Activated CD8-positive, alpha-beta memory T cell treated with anti-CD3 and anti-CD28 coated beads for 4 hours (primary cell): ENCODE data around the gene ALDH1A3.

Experiments
- DNase-seq, 2 donors: peaks; one replicate each; pipeline ENCODE4 v3.0.0-alpha.2; 2020; ENCODE audit warnings: low read depth in 2 of 2

Gene ALDH1A3

GRCh38 chr15:100881573-100882336 is 2.1 kb downstream of the ALDH1A3 start:
- DNase-seq = no peak

DNA sequence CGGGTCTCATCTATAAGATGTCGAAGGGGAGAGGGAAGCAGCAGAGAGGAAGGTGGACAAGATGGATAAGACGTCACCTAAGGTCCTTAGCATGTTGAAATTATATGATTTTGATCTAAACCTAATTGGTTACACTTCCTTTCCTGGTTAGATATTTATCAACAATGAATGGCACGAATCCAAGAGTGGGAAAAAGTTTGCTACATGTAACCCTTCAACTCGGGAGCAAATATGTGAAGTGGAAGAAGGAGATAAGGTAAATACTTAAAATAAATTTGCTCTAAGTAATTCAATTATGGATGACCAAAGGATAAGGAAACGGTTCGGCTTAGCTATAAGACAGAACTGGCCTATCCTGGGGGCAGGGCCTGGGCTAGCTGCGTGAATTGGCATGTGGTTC is 5.5 kb downstream of the ALDH1A3 start:
- DNase-seq = no peak

DNA sequence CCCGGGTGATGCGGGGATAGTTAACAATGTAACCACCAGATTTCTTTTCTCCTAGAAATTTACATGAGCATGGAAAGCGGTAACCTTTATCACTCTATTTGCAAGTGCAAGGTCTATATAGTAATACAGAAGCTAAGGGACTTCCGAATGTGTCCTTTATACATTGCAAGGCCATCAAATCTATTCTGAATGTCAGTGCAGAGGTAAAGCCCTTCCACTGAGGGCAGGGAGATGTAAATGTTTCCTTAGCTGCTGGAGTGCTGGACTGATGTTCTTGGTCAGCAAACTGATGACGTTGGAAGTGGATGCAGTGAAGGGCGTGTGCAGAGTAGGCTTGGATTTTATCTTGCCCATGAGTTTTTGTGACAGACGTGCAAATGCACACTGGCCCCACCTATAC is 6.2 kb downstream of the ALDH1A3 start:
- no peak for DNase-seq

DNA sequence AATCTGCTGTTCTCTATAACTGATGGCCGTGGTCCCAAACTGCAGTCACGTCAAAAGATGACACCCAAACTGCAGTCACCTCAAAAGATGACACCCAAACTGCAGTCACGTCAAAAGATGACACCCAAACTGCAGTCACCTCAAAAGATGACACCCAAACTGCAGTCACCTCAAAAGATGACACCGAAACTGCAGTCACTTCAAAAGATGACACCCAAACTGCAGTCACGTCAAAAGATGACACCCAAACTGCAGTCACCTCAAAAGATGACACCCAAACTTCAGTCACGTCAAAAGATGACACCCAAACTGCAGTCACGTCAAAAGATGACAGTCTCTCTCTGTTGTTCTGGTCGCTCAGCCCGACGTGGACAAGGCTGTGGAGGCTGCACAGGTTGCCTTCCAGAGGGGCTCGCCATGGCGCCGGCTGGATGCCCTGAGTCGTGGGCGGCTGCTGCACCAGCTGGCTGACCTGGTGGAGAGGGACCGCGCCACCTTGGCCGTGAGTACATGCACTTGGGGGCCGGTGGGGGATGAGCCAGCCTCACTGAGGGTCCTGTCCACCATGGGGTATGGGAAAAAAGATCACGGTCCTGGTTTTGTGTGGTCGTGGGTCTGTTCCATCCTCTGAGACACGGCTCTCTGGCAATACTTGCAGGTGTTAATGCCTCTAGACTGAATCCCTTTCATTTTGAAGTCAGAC is 7.7 kb downstream of the ALDH1A3 start:
- DNase-seq = no peak

GRCh38 chr15:100889385-100890050 is 9.9 kb downstream of the ALDH1A3 start:
- no peak for DNase-seq

- DNase-seq = no peak
Observed at GRCh38 chr15:100890051-100890720, 10.6 kb downstream of the ALDH1A3 start.

DNA sequence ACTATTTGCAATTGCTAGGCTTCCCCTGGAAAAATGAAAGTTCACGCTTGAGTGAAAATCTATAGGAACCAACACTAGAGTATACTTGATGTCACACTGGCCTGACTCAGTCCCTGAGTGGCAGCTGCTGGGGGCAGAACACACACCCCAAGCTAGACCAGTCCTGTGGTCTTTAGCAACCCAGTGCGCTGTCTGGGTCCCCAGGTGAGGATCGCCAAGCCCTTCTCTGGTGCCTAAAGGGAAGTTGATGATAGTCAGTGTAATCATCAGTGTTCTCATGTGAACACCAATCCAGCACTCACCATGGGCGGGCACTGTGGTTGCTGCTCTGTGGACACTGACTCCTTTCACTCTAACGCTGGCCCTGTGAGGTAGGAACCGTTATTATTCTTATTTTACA is 11.2 kb downstream of the ALDH1A3 start:
- DNase-seq = no peak

DNA sequence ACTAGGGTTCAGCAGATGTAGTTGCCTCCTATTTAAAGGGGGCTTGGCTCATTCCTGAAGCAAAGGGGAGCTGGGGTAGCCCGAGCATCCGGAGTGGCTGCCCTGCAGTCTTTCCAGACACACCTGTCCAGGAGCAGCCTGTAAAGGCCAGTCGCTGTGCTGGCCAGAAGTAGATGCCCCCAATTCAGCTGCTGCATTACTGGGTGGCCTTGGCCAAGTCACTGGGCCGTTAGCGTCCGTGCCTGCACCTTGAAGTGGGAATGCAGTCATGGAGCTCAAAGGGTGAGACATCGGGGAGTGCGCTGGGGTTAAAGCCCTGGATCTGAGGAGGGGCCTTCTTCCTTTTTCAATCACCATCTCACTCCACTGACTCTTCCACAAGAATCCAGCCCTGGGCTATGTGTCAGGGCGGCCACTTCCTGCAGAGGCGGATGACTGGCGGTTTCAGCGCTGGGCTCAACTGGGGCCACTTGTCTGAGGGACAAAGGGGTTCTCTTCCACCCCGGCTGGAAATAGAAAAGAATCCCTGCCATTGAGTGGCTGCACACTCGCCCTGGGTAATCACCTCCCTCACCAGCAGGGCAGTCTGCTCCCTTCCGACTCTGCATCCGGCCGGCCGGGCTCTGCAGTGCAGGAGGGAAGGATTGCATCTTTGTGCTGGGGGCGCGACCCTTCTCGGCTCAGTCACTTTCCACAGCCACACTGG is 11.8 kb downstream of the ALDH1A3 start:
- DNase-seq = no peak

DNA sequence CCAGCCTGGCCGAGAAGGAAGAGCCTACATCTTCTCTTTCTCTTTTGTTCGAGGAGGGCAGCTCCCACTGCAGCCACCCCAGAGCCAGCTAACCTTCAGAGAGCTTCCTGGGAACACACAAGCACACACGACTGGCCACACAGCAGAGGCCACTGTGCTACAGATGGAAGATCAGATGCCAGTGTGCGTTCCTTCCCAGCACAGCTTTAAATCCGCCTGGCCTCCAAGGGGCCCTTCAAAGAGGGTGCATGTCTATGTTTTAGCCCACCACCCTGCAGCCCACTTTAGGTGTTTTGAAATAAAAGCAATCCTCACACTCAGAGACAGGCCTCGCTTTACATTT is 12.4 kb downstream of the ALDH1A3 start:
- DNase-seq = no peak

- no peak for DNase-seq
Observed at GRCh38 chr15:100893261-100893963, 13.8 kb downstream of the ALDH1A3 start.

DNA sequence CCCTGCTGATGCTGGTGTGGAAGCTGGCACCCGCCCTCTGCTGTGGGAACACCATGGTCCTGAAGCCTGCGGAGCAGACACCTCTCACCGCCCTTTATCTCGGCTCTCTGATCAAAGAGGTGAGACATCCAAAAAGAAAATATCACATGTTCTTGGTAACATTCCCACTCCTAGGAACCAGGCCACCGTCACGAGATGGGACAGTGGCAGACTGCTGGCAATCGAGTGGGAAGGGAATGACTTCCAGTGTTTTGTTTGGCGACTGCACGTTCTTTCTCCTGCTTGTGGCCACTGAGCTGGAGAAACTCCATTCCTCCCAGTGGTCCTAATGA is 14.3 kb downstream of the ALDH1A3 start:
- no peak for DNase-seq

DNA sequence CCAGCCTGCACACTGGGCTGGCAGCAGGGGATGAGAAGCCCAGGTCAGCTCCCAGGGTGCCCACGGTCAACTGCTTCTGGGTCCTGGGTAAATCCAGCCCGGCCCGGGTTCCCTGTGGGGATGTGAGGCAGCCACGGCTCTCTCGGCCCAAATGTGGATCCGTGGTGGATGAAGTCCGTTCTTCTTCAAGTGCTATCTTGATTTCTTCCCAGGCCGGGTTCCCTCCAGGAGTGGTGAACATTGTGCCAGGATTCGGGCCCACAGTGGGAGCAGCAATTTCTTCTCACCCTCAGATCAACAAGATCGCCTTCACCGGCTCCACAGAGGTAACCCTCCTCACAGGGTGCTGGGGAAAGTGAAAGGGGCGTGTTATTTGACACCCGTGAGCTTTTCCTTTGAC is 16.1 kb downstream of the ALDH1A3 start:
- no peak for DNase-seq

GRCh38 chr15:100897221-100898151 is 17.9 kb downstream of the ALDH1A3 start:
- DNase-seq = no peak

GRCh38 chr15:100898152-100898490 is 18.5 kb downstream of the ALDH1A3 start:
- DNase-seq = no peak

DNA sequence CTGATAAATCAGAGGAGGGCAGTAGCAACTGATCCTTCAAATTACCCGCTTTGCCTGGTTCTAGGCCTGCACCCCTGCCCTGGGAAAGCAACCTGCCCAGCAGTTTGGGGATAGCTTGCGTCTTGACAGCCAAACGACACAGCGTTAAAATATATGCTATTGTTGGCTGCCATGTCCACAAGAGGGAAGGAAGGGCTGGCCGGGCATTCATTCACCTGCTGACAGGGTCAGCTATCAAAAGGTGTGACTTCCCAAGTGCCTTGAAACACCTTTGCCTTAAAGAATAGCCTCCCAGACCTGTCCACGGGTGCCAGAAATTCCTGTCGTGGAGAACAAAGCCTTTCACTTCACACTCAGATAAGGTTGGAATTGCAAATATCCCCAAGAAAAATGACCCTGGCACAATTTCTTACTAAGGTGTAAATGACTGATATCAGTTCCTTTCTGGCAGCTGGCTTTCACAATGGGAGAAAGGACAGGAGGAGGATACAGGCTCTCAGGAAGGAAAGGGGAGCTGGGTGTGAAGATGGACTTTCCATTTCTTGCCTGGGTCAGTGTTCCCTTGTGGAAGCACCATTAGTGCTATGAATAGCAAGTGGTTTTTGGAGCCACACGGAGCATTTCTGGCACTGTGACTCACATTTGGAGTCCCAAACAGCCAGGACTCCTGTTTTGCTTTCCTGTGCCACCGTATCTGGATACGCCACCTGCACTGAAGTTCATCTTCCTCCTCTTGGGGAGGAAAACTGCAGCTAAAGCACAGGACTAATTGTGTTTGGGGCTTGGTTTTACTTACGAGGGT is 19.2 kb downstream of the ALDH1A3 start:
- DNase-seq = no peak

- no peak for DNase-seq
Observed at GRCh38 chr15:100899601-100900000, 20.0 kb downstream of the ALDH1A3 start.

DNA sequence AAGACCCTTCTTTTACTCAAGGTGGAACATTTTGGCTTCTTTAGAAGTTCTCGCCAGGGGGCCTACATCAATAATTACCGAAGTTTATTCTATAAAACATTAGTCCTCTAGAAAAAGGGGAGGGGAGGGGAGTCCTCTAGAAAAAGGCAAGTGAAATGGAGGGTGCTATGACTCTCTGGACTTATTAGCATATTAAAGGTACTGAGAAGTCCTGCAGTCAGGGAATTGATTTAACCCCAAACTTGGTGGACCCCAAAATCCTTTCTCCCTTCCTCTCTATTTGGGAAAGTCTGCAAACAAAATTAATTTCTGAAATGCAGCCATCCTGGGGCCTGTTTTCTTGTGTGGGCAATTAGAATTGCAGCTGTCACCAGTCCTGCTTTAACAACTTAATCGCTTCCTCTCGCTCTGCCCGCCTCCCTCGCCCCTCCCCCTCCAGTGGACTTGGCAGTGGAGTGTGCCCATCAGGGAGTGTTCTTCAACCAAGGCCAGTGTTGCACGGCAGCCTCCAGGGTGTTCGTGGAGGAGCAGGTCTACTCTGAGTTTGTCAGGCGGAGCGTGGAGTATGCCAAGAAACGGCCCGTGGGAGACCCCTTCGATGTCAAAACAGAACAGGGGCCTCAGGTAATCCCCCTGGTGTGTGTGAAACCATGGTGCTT is 20.6 kb downstream of the ALDH1A3 start:
- DNase-seq = no peak

- no peak for DNase-seq
Observed at GRCh38 chr15:100900795-100901169, 21.2 kb downstream of the ALDH1A3 start.

GRCh38 chr15:100901296-100901695 is 21.7 kb downstream of the ALDH1A3 start:
- no peak for DNase-seq
